GM21528 (cell line): ENCODE data around the gene GPR37L1.
"Not testable (repeated sequence)": the region's sequence is repeated elsewhere in the genome, so short reads cannot be mapped to it uniquely, and the experiment has no call there.

Experiments
- ATAC-seq: cut with Tn5 transposase; IDR thresholded peaks from one replicate; pipeline ENCODE4 v1.9.1; 2021; ENCODE audit warnings: mild to moderate bottlenecking, moderate library complexity; ENCODE audit not compliant: unreplicated experiment, low FRiP score

Gene GPR37L1

GRCh38 chr1:202133001-202133400 is 10.3 kb downstream of the GPR37L1 start:
- ATAC-seq = no peak

- ATAC-seq = no peak
Measured at GRCh38 chr1:202133496-202133895, 10.8 kb downstream of the GPR37L1 start.

GRCh38 chr1:202133989-202134388 is 11.3 kb downstream of the GPR37L1 start:
- ATAC-seq = no peak

- ATAC-seq = no peak
Measured at GRCh38 chr1:202134645-202135172, 12.0 kb downstream of the GPR37L1 start.

DNA sequence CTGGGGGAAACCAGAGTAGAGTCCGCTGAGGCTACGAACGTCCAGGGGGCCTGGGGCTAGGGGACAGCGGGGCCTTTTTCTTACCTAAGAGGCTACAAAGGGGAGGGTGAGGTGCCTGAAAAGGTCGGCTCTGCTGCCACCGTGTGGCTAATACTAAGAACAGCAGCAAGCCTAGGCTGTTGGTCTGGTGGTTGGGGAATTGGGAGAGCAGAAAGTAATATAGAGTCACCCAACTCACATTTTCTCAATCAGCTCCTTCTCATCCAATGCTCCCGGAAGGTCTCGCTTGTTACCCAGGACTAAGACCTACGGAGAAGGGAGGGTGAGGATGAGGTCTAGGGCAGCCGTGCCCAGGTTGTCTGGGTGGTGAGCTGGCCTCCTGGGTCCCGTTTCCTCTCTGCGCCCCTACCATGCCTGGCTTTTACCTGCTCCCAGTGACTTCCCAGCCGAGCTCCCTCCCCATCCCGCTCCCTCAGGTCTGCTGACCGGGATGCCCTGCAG is 12.6 kb downstream of the GPR37L1 start:
- no peak for ATAC-seq

GRCh38 chr1:202140833-202141232 is 18.1 kb downstream of the GPR37L1 start:
- no peak for ATAC-seq

DNA sequence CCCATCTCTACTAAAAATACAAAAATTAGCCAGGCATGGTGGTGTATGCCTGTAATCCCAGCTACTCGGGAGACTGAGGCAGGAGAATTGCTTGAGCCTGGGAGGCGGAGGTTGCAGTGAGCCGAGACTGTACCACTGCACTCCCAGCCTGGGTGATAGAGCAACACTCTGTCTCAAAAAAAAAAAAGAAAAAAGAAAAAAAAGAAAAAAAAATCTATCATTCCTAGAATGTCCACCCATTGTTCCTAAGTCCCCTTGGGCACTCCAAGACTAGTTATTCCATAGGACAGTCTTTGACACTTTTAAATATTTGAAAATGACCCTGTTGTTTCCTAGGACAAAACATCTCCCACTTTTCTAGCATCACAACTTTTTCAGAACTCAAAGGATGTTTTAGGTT is 18.8 kb downstream of the GPR37L1 start:
- not testable (repeated sequence) for ATAC-seq

- ATAC-seq = peak; percentile 34
Measured at GRCh38 chr1:202143011-202143767, 20.5 kb downstream of the GPR37L1 start.

- ATAC-seq = peak; percentile 53
Measured at GRCh38 chr1:202143768-202144401, 21.2 kb downstream of the GPR37L1 start.

- ATAC-seq = peak; percentile 56
Measured at GRCh38 chr1:202144402-202145067, 21.8 kb downstream of the GPR37L1 start, which contains the start of gene ARL8A. ARL8A (minus strand) TSS chr1:202144737; CDS start chr1:202144572, 165 bp downstream.

- ATAC-seq = no peak
Measured at GRCh38 chr1:202145068-202145743, 22.5 kb downstream of the GPR37L1 start.

DNA sequence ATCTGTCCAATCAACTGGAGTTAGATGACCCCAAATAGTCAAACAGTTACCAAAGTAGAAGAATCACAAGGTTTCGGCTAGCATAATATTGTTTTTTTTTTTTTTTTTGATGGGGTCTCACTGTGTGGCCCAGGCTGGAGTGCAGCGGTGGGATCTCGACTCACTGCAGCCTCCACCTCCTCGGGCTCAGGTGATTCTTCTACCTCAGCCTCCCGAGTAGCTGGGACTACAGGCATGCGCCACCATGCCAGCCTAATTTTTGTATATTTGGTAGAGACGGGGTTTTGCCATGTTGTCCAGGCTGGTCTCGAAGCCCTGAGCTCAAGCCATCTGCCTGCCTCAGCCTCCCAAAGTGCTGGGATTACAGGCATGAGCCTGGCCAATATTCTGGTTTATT is 23.0 kb downstream of the GPR37L1 start:
- not testable (repeated sequence) for ATAC-seq

DNA sequence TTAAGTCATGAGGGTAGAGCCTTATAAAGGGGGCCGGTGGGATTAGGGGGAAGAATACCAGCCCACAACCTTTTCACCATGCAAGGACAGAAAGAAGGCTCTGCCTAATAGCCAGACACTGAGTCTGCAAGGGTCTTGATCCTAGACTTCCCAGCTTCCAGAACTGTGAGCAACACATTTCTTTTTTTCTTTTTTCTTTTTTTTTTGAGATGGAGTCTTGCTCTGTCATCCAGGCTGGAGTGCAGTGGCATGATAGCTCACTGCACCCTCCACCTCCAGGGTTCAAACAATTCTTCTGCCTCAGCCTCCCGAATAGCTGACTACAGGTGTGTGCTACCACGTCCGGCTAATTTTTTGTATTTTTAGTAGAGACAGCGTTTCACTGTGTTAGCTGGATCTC is 23.6 kb downstream of the GPR37L1 start:
- no peak for ATAC-seq

DNA sequence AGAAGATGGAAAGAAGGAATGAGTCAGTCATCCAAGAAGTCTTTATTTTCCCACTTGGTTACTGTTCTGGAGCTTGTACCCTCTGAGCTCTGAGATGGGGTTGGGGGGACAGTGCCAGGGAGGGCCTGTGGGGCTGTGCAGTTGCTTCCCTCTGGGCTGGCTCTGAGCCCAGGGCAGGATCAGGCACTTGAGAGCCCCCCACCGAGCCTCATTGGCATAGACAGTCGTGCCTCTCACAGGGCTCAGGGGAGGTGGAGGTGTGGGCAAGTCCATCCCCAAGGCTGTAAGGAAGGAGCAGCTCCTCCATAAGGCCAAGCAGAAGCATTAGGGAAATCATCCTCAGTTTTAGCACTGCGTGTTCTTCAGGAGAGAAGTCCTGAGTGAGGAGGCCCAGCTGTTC is 24.3 kb downstream of the GPR37L1 start:
- no peak for ATAC-seq

DNA sequence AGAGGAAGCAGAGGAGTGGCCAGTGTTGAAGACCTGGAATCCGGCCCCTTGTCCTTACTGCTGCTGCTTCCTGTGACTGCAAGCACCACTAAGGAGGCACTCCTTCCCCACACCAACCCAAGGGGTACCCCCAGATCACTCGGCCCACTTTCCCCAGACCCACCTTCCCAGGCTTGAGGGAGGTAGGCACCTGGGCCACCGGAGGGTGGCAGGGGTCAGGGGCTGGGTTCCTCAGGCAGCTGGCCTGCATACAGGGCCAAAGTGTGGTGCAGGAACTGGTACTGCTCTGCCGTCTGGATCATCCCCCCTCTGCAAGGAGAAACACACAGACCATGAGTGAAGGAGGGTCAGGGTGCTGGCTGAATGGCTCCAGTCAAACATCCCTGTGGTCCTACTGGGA is 25.7 kb downstream of the GPR37L1 start:
- ATAC-seq = no peak

DNA sequence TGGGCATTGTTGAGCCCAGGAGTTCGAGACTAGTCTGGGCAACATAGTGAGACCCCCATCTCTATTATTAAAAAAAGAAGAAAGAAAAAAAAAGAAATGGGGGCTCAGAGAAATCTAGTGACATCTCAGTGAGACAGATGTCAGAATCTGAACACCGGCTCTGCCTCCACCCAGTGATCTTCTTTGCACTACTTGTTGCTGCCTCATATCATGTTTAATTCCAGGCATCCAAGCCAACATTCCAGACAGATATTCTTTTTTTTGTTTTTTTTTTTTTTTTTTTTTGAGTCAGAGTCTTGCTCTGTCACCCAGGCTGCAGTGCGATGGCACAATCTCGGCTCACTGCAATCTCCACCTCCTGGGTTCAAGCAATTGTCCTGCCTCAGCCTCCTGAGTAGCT is 26.8 kb downstream of the GPR37L1 start:
- ATAC-seq = no peak

GRCh38 chr1:202150187-202150586 is 27.5 kb downstream of the GPR37L1 start:
- no peak for ATAC-seq

DNA sequence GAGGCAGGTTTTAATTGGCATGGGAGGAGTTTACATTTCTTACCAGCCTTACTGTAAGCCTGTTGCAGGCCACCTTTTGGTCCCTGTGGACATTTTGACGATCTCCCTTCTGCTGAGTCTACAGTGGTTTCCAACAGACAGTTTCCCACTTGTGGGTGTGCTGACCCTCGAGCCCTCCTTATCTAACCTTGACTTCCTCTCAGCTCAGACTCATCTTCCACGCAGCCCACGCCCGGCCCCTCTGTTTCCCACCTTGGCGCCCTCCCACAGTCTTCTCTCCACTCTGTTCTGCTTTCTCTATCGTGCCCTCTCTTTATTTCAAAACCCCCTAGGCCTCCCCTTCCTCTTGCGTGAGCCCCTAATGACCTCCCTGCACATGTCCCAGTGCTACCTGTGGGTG is 27.9 kb downstream of the GPR37L1 start:
- no peak for ATAC-seq

GRCh38 chr1:202151045-202151444 is 28.3 kb downstream of the GPR37L1 start:
- no peak for ATAC-seq

DNA sequence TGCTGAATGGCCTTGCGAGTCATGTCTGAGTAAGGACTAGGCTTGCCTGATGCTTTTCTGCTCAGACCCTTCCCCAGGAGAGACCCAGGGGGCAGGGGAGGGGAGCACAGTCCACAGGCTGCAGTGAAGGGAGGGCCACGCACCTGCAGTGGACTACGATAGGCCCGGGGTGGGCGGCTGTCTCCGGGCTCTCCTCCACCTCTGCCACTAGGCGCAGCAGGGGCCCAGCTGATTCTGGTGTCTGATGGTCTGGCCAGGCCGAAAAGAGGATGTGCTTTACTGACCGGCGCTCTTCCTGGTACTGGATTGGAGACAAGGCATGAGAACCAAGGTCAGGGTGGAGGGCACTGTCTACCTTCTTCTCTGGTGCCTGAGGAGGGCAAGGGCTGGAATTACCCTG is 29.7 kb downstream of the GPR37L1 start:
- no peak for ATAC-seq

- no peak for ATAC-seq
Measured at GRCh38 chr1:202153284-202153683, 30.6 kb downstream of the GPR37L1 start.
